Parathyroid adenoma (tissue), 2 donors: Measurements from ENCODE around the gene PIK3C2G.

Experiments used
- H2AFZ ChIP-seq: fragments of 300-600 bp; sonication (generic); one replicate; pipeline ENCODE4 v1.7.0; 2017; ENCODE audit warnings: antibody characterized with exemption, mild to moderate bottlenecking
- H3K27ac ChIP-seq: fragments of 300-600 bp; sonication (generic); one replicate; pipeline ENCODE4 v1.7.0; 2017
- H3K27me3 ChIP-seq: fragments of 300-600 bp; sonication (generic); one replicate; pipeline ENCODE4 v1.7.0; 2017; ENCODE audit warnings: low read length; ENCODE audit not compliant: control insufficient read depth, insufficient read depth
- H3K36me3 ChIP-seq: fragments of 300-600 bp; sonication (generic); one replicate; pipeline ENCODE4 v1.7.0; 2017; ENCODE audit warnings: low read length; ENCODE audit not compliant: control insufficient read depth, insufficient read depth
- H3K4me1 ChIP-seq: fragments of 300-600 bp; sonication (generic); one replicate; pipeline ENCODE4 v1.7.0; 2017; ENCODE audit warnings: control low read depth
- H3K4me2 ChIP-seq: fragments of 300-600 bp; sonication (generic); one replicate; pipeline ENCODE4 v1.7.0; 2017; ENCODE audit warnings: low read length
- H3K4me3 ChIP-seq: fragments of 300-600 bp; sonication (generic); one replicate; pipeline ENCODE4 v1.7.0; 2017; ENCODE audit warnings: low read depth, low read length
- H3K79me2 ChIP-seq: fragments of 300-600 bp; sonication (generic); one replicate; pipeline ENCODE4 v1.7.0; 2017; ENCODE audit warnings: control low read depth
- H3K9ac ChIP-seq: fragments of 300-600 bp; sonication (generic); one replicate; pipeline ENCODE4 v1.7.0; 2017; ENCODE audit warnings: mild to moderate bottlenecking
- H3K9me3 ChIP-seq: fragments of 300-600 bp; sonication (generic); one replicate; pipeline ENCODE4 v1.7.0; 2017; ENCODE audit warnings: low read length; ENCODE audit not compliant: control insufficient read depth
- CTCF ChIP-seq: fragments of 300-600 bp; sonication (generic); IDR thresholded peaks from one replicate; pipeline ENCODE4 v1.7.0; 2017; ENCODE audit warnings: antibody characterized with exemption, mild to moderate bottlenecking
- donor health status: primary hyperparathyroidism.

PIK3C2G gene

GRCh38 chr12:18564306-18564705, 303.0 kb downstream of the PIK3C2G start:
- H2AFZ ChIP-seq = no peak overlapping the region
- H3K36me3 ChIP-seq = no peaks in the 10 kb centered on the region
- H3K79me2 ChIP-seq = no peaks in the 10 kb centered on the region
- TF ChIP-seq CTCF = no peak
- no peak overlapping the region for H3K4me2 ChIP-seq
- H3K27me3 ChIP-seq = no peaks in the 10 kb centered on the region
- H3K4me1 ChIP-seq = no peaks in the 10 kb centered on the region
- H3K27ac ChIP-seq = no peak overlapping the region
- no peak overlapping the region for H3K9ac ChIP-seq
- no peak overlapping the region for H3K4me3 ChIP-seq
- no peaks in the 10 kb centered on the region for H3K9me3 ChIP-seq

- Histone ChIP-seq H3K9me3 (no peaks in the 10 kb centered on the region), H3K36me3 (no peaks in the 10 kb centered on the region), H3K27me3 (no peaks in the 10 kb centered on the region), H3K4me3 (no peak overlapping the region), H2AFZ (no peak overlapping the region), H3K27ac (no peak overlapping the region), H3K79me2 (no peaks in the 10 kb centered on the region), H3K9ac (no peak overlapping the region), H3K4me1 (no peaks in the 10 kb centered on the region), H3K4me2 (no peak overlapping the region)
- TF ChIP-seq CTCF = no peak
Measured at GRCh38 chr12:18567787-18568186, 306.5 kb downstream of the PIK3C2G start.

GRCh38 chr12:18570543-18570942, 309.2 kb downstream of the PIK3C2G start:
- no peaks in the 10 kb centered on the region for H3K9me3 ChIP-seq
- no peak overlapping the region for H3K9ac ChIP-seq
- no peak overlapping the region for H3K4me3 ChIP-seq
- no peaks in the 10 kb centered on the region for H3K79me2 ChIP-seq
- no peak overlapping the region for H2AFZ ChIP-seq
- no peaks in the 10 kb centered on the region for H3K4me1 ChIP-seq
- H3K36me3 ChIP-seq = no peaks in the 10 kb centered on the region
- no peaks in the 10 kb centered on the region for H3K27me3 ChIP-seq
- TF ChIP-seq CTCF = no peak
- no peak overlapping the region for H3K4me2 ChIP-seq
- no peak overlapping the region for H3K27ac ChIP-seq

GRCh38 chr12:18576104-18576626, 314.8 kb downstream of the PIK3C2G start:
- Histone ChIP-seq H3K4me1 (no peaks in the 10 kb centered on the region), H3K4me3 (no peak overlapping the region), H3K79me2 (no peaks in the 10 kb centered on the region), H3K9me3 (no peaks in the 10 kb centered on the region), H3K27me3 (no peaks in the 10 kb centered on the region), H2AFZ (no peak overlapping the region), H3K4me2 (no peak overlapping the region), H3K9ac (no peak overlapping the region), H3K36me3 (no peaks in the 10 kb centered on the region), H3K27ac (no peak overlapping the region)
- no peak for TF ChIP-seq CTCF

GRCh38 chr12:18576648-18577047, 315.3 kb downstream of the PIK3C2G start:
- H3K4me1 ChIP-seq = no peaks in the 10 kb centered on the region
- H3K9ac ChIP-seq = no peak overlapping the region
- H3K27me3 ChIP-seq = no peaks in the 10 kb centered on the region
- no peak overlapping the region for H3K4me2 ChIP-seq
- H3K4me3 ChIP-seq = no peak overlapping the region
- no peak overlapping the region for H2AFZ ChIP-seq
- no peak for TF ChIP-seq CTCF
- H3K9me3 ChIP-seq = no peaks in the 10 kb centered on the region
- no peaks in the 10 kb centered on the region for H3K79me2 ChIP-seq
- no peaks in the 10 kb centered on the region for H3K36me3 ChIP-seq
- no peak overlapping the region for H3K27ac ChIP-seq
